ENCODE measurements around the gene ARID1A.
"Not testable (repeated sequence)": the region's sequence is repeated elsewhere in the genome, so short reads cannot be mapped to it uniquely, and the experiment has no call there.

The ARID1A gene

GRCh38 chr1:26695356-26696118 is at the start of gene ARID1A:
Gene ARID1A, plus strand, starts transcription at chr1:26696015. Its CDS starts 389 bp downstream, at chr1:26696404.
- peaks cover 19 to 27% of the 10 kb centered on the region in 2 donors for H3K4me1 Mint-ChIP-seq
- H3K9me3 Mint-ChIP-seq = no peaks in the 10 kb centered on the region
- peaks cover 5 to 6% of the 10 kb centered on the region in 2 donors for H3K36me3 Mint-ChIP-seq
- ATAC-seq (replicated peaks) = peak; percentile 53 to 61
- DNase-seq = peak; percentile 95
- peak within 1 kb of the TSS; percentile 96 for H3K27ac Mint-ChIP-seq
- no peaks in the 10 kb centered on the region for H3K27me3 Mint-ChIP-seq
- H3K4me3 Mint-ChIP-seq = peak within 1 kb of the TSS; percentile 94 to 95

- Mint-ChIP-seq H3K36me3 (no peaks in the 10 kb centered on the region), H3K4me3 (no peak overlapping the region), H3K4me1 (no peaks in the 10 kb centered on the region), H3K27me3 (no peaks in the 10 kb centered on the region), H3K9me3 (no peaks in the 10 kb centered on the region), H3K27ac (no peak overlapping the region)
- ATAC-seq (replicated peaks) (no peak), DNase-seq (no peak)
Measured at GRCh38 chr1:26664802-26665201, 31.0 kb upstream of the ARID1A start.

GRCh38 chr1:26666855-26667254 is 29.0 kb upstream of the ARID1A start:
- no peak for ATAC-seq (replicated peaks)
- H3K9me3 Mint-ChIP-seq = no peaks in the 10 kb centered on the region
- H3K36me3 Mint-ChIP-seq = no peaks in the 10 kb centered on the region
- H3K4me3 Mint-ChIP-seq = no peak overlapping the region
- no peak overlapping the region for H3K27ac Mint-ChIP-seq
- no peaks in the 10 kb centered on the region for H3K4me1 Mint-ChIP-seq
- no peaks in the 10 kb centered on the region for H3K27me3 Mint-ChIP-seq
- DNase-seq = no peak

DNA sequence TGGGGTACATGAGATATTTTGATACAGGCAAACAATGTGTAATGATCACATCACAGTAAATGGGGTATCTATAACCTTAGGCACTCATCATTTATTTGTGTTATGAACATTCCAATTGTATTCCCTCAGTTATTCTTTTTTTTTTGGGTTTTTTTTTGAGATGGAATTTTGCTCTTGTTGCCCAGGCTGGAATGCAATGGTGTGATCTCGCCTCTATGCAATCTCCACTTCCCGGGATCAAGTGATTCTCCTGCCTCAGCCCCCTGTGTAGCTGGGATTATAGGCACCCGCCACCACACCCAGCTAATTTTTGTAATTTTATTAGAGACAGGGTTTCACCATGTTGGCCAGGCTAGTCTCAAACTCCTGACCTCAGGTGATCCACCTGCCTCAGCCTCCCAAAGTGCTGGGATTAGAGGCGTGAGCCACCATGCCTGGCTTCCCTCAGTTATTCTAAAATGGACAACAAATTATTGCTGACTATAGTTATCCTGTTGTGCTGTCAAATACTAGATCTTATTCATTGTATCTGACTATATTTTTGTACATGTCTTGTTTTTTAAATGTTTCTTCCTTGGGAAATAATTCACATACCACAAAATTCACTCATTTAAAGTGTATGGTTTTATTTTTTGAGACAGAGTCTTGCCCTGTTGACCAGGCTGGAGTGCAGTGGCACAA is 27.6 kb upstream of the ARID1A start:
- not testable (repeated sequence) for H3K36me3 Mint-ChIP-seq; DNase-seq; H3K9me3 Mint-ChIP-seq; H3K4me3 Mint-ChIP-seq; H3K4me1 Mint-ChIP-seq; H3K27me3 Mint-ChIP-seq; ATAC-seq (replicated peaks)
- H3K27ac Mint-ChIP-seq = peak overlapping the region; percentile 42

- DNase-seq (peak; percentile 51), ATAC-seq (replicated peaks) (peak; percentile 98 to 99)
- Mint-ChIP-seq H3K27ac (peak overlapping the region; percentile 87), H3K4me1 (peaks cover 14 to 20% of the 10 kb centered on the region in 2 donors), H3K4me3 (peak overlapping the region; percentile 66 to 80), H3K36me3 (no peaks in the 10 kb centered on the region), H3K9me3 (no peaks in the 10 kb centered on the region), H3K27me3 (no peaks in the 10 kb centered on the region)
Measured at GRCh38 chr1:26677306-26678115, 18.3 kb upstream of the ARID1A start.

- ATAC-seq (replicated peaks) = peak; percentile 36 to 61
- Mint-ChIP-seq H3K36me3 (no peaks in the 10 kb centered on the region), H3K27me3 (no peaks in the 10 kb centered on the region), H3K4me3 (no peak overlapping the region), H3K27ac (no peak overlapping the region), H3K9me3 (no peaks in the 10 kb centered on the region), H3K4me1 (peaks cover 2 to 9% of the 10 kb centered on the region in 2 donors)
- DNase-seq = no peak
Measured at GRCh38 chr1:26684763-26685508, 10.9 kb upstream of the ARID1A start.

GRCh38 chr1:26686795-26687194 is 9.0 kb upstream of the ARID1A start:
- Mint-ChIP-seq H3K9me3 (no peaks in the 10 kb centered on the region), H3K36me3 (no peaks in the 10 kb centered on the region), H3K27me3 (no peaks in the 10 kb centered on the region), H3K4me3 (no peak overlapping the region), H3K27ac (no peak overlapping the region), H3K4me1 (peaks cover 6 to 9% of the 10 kb centered on the region in 2 donors)
- ATAC-seq (replicated peaks) = no peak
- DNase-seq = no peak

GRCh38 chr1:26689504-26689903 is 6.3 kb upstream of the ARID1A start:
- Mint-ChIP-seq H3K4me1 (peaks cover 15 to 25% of the 10 kb centered on the region in 2 donors), H3K36me3 (no peaks in the 10 kb centered on the region), H3K27me3 (no peaks in the 10 kb centered on the region), H3K9me3 (no peaks in the 10 kb centered on the region), H3K27ac (no peak overlapping the region), H3K4me3 (no peak overlapping the region)
- no peak for DNase-seq
- no peak for ATAC-seq (replicated peaks)

- ATAC-seq (replicated peaks) = no peak
- no peak overlapping the region for H3K27ac Mint-ChIP-seq
- no peaks in the 10 kb centered on the region for H3K27me3 Mint-ChIP-seq
- H3K9me3 Mint-ChIP-seq = no peaks in the 10 kb centered on the region
- peaks cover 20 to 32% of the 10 kb centered on the region in 2 donors for H3K4me1 Mint-ChIP-seq
- no peak for DNase-seq
- no peaks in the 10 kb centered on the region for H3K36me3 Mint-ChIP-seq
- no peak overlapping the region for H3K4me3 Mint-ChIP-seq
Measured at GRCh38 chr1:26690157-26690556, 5.7 kb upstream of the ARID1A start.

GRCh38 chr1:26690576-26691031 is 5.2 kb upstream of the ARID1A start:
- Mint-ChIP-seq H3K36me3 (no peaks in the 10 kb centered on the region), H3K27me3 (no peaks in the 10 kb centered on the region), H3K9me3 (no peaks in the 10 kb centered on the region), H3K4me3 (no peak overlapping the region), H3K27ac (no peak overlapping the region), H3K4me1 (peaks cover 20 to 33% of the 10 kb centered on the region in 2 donors)
- DNase-seq (no peak), ATAC-seq (replicated peaks) (no peak)

DNA sequence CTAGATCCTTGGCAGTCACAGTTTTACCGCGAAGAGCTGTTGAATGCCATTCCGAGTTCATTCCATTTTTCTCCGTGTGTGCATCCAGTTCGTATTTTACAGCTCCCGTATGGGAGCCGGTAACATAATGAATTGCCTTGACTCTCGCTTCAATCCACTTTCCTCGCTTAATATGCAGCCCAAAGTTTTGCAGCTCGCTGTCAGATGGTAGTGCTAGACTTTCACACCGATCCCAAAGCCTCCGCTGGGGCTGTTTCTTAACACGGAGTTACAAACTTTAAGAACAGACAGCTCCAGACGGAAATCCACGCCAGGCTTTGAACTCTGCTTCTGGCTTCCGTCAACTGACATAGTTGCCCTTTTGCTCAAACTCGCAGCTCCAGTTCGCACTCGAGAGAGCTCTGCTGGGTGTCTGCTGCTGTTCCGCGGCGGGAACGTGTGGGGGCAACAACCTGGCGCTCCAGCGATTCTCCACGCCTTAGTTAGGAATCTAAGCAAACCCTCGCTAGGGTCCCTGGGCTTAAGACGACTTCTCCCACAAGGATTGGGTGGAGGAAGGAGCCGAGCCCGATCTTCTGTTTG is 3.5 kb upstream of the ARID1A start:
- H3K36me3 Mint-ChIP-seq = no peaks in the 10 kb centered on the region
- H3K9me3 Mint-ChIP-seq = no peaks in the 10 kb centered on the region
- peak; percentile 78 for DNase-seq
- H3K27ac Mint-ChIP-seq = peak overlapping the region; percentile 96
- H3K27me3 Mint-ChIP-seq = no peaks in the 10 kb centered on the region
- H3K4me1 Mint-ChIP-seq = peaks cover 18 to 33% of the 10 kb centered on the region in 2 donors
- peak; percentile 57 to 58 for ATAC-seq (replicated peaks)
- peak overlapping the region; percentile 94 to 97 for H3K4me3 Mint-ChIP-seq

- Mint-ChIP-seq H3K4me3 (peak overlapping the region; percentile 94 to 97), H3K4me1 (peaks cover 19 to 33% of the 10 kb centered on the region in 2 donors)
Measured at GRCh38 chr1:26692793-26693490, 2.9 kb upstream of the ARID1A start.

More at GRCh38 chr1:26692793-26693490, 2.9 kb upstream of the ARID1A start:
- ATAC-seq (replicated peaks) (peak; percentile 55 to 59), DNase-seq (peak; percentile 90)
- no peaks in the 10 kb centered on the region for H3K9me3 Mint-ChIP-seq
- H3K27ac Mint-ChIP-seq = peak overlapping the region; percentile 96
- no peaks in the 10 kb centered on the region for H3K27me3 Mint-ChIP-seq
- peaks cover 0 to 2% of the 10 kb centered on the region in 2 donors for H3K36me3 Mint-ChIP-seq
